HEK293 (cell line): ENCODE data around the gene CDH2.

Experiments
- MYNN ChIP-seq: fragments of 450-650 bp; formaldehyde crosslinking; IDR thresholded peaks from 2 replicates; pipeline ENCODE4 v1.5.1; 2016; ENCODE audit warnings: missing biosample characterization, missing genetic modification characterization, borderline replicate concordance
- SP7 ChIP-seq: fragments of 450-650 bp; formaldehyde crosslinking; IDR thresholded peaks from 2 replicates; pipeline ENCODE4 v1.5.1; 2016; ENCODE audit warnings: missing biosample characterization, missing genetic modification characterization
- ZNF37A ChIP-seq: fragments of 450-650 bp; IDR thresholded peaks from 2 replicates; pipeline ENCODE4 v1.5.1; 2018; ENCODE audit warnings: missing biosample characterization, missing genetic modification characterization
- ZNF530 ChIP-seq: fragments of 450-650 bp; formaldehyde crosslinking; IDR thresholded peaks from 2 replicates; pipeline ENCODE4 v1.5.1; 2016; ENCODE audit warnings: low read depth, missing biosample characterization, missing genetic modification characterization
- TF ChIP-seq, protein P1 (sequence below): fragments of 450-650 bp; formaldehyde crosslinking; IDR thresholded peaks from 2 replicates; pipeline ENCODE4 v1.5.1; 2016; ENCODE audit warnings: missing biosample characterization, missing genetic modification characterization
- TF ChIP-seq, protein P2 (sequence below): fragments of 450-650 bp; formaldehyde crosslinking; IDR thresholded peaks from 2 replicates; pipeline ENCODE4 v1.5.1; 2017; ENCODE audit warnings: missing biosample characterization, mild to moderate bottlenecking, missing genetic modification characterization, moderate library complexity

GRCh38 chr18:28048612-28049011 is 128.3 kb downstream of the CDH2 start:
- TF ChIP-seq, protein P1, sequence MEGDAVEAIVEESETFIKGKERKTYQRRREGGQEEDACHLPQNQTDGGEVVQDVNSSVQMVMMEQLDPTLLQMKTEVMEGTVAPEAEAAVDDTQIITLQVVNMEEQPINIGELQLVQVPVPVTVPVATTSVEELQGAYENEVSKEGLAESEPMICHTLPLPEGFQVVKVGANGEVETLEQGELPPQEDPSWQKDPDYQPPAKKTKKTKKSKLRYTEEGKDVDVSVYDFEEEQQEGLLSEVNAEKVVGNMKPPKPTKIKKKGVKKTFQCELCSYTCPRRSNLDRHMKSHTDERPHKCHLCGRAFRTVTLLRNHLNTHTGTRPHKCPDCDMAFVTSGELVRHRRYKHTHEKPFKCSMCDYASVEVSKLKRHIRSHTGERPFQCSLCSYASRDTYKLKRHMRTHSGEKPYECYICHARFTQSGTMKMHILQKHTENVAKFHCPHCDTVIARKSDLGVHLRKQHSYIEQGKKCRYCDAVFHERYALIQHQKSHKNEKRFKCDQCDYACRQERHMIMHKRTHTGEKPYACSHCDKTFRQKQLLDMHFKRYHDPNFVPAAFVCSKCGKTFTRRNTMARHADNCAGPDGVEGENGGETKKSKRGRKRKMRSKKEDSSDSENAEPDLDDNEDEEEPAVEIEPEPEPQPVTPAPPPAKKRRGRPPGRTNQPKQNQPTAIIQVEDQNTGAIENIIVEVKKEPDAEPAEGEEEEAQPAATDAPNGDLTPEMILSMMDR (tag by site-specific recombination), result no peak
- no peak for TF ChIP-seq ZNF37A
- TF ChIP-seq ZNF530 (tag by site-specific recombination), result no peak
- no peak for TF ChIP-seq SP7 (tag by site-specific recombination)
- TF ChIP-seq, protein P2, sequence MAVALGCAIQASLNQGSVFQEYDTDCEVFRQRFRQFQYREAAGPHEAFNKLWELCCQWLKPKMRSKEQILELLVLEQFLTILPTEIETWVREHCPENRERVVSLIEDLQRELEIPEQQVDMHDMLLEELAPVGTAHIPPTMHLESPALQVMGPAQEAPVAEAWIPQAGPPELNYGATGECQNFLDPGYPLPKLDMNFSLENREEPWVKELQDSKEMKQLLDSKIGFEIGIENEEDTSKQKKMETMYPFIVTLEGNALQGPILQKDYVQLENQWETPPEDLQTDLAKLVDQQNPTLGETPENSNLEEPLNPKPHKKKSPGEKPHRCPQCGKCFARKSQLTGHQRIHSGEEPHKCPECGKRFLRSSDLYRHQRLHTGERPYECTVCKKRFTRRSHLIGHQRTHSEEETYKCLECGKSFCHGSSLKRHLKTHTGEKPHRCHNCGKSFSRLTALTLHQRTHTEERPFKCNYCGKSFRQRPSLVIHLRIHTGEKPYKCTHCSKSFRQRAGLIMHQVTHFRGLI (tag by site-specific recombination), result no peak
- TF ChIP-seq MYNN, result no peak
